HL-60/S4 treated with retinoic acid at 250 ng/mL for 4 days and 3 days (cell line): Measurements from ENCODE around the gene TBRG1.

Source experiments
- in situ Hi-C: fragments of 300-500 bp; cut with MboI; formaldehyde crosslinking; loops from 2 replicates; pipeline ENCODE4 v1.7.0; 2022; ENCODE audit warnings: low sequenced_read_pairs

The TBRG1 gene

DNA sequence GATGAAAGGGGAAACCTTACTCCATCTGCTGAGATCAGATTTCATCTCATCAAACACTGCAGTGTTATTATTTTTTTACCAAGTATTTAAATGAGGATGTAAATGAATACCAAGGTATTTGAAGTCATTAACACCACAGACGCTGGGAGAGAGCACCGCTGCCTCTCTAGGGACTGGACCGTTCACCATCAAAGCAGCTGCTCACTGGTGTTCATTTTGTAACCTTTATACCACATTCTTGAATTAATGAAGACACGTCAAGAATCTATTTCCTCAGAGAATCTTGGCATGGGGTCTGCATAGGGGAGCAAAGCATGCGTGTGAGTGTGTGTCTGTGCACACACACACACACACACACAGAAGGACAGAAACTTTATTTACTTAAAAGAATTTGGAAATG is 35.2 kb downstream of the TBRG1 start:
- in situ Hi-C loops = loop anchor here (25.0 kb wide), 1 partner anchor 104 kb away; the partner anchor contains the start of genes ESAM and VSIG2

DNA sequence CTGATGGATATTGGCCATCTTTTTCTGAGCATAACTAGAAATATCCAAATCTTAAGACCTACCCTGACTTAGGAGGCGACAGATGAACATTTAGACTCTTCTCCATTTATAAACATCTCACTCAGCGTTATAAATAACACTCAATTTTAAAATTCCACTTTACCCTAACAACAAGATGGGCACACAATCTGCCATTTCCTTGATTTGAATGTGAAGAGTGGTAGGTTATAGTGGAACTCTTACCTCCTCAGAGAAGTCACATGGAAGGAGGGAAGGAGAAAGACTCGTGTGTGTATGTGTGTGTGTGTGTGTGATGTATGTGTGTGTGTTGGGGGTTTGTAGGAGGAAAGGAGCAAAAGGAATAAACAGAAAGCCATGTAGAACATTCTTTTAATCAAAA is 35.8 kb downstream of the TBRG1 start:
- in situ Hi-C loops = loop anchor here (25.0 kb wide), 1 partner anchor 104 kb away; the partner anchor contains the start of genes ESAM and VSIG2

DNA sequence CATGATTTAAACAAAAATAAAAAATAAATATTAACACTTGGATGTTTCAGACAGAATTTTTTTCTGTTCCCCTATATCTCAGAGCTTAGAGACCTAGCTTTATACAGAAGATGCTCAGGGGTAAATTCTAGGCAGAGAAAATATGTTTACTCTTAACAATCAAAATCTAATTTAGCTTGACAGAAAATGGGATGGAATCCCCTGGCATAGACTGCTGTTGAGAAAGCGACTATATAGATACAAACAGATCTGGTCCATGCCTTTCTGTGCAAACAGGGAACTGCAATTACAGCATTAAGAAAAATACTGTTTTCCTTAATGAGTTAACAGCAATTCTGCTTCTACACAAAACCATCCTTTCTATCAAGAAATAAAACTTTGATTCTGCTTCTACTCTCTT is 36.3 kb downstream of the TBRG1 start:
- in situ Hi-C loops = loop anchor here (25.0 kb wide), 1 partner anchor 103 kb away; the partner anchor contains the start of genes ESAM and VSIG2

DNA sequence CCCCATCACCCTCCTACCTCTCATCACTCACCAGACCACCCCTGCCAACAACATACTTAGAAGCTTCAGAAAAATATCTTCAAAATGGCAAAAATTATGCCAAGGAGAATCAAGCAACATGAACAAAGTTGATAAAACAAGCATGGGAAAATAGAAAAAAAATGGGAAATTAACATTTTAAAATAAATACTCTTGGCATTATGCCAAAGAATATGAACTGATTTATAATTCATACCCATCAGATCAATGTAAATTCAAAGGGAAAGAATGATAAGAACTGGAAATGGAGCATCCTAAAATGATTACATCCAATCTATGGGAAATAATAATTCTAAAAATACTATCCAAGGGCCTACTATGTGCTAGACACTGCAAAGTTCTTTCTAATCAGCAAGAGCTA is 38.9 kb downstream of the TBRG1 start:
- in situ Hi-C loops = loop anchor here (25.0 kb wide), 1 partner anchor 101 kb away; the partner anchor contains the start of genes ESAM and VSIG2

DNA sequence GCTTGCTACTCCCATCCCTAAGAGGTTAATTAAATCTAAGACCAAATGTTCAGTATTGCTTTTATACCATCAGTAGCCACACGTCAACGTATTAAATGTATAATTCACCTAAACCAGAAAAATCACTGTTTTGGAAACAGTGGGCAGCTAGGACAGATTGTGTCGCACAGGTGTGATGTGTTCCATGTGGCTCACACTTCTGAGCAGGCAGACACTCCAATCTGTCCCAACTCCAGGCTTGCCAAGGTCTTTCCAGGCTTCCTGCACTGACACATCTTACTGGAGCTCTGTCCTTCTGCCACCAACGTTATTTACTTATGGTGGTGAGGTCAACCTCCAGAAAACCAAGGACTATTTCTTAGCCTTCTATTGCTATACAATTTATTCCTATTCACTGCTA is 39.4 kb downstream of the TBRG1 start:
- in situ Hi-C loops = loop anchor here (25.0 kb wide), 1 partner anchor 100 kb away; the partner anchor contains the start of genes ESAM and VSIG2

DNA sequence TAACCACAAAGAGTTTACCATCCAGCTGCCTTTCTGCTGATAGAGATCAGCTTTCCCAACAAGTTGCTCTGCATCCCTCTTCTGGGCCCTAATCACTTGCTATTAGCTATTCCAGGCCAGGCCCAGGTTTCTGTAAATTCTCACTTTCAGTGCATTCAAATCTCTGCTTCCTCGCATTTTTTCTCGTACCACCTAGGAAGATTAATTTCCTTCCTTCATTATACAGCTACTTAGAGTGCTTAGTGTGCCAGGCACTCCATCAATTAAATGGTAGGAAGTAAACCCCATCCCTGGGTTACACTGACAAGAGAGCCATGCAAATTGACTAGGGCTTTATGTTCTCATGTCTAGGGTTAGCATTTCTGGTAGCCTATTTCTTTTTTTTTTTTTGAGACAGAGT is 41.2 kb downstream of the TBRG1 start:
- in situ Hi-C loops = loop anchor here (25.0 kb wide), 1 partner anchor 98 kb away; the partner anchor contains the start of genes ESAM and VSIG2

DNA sequence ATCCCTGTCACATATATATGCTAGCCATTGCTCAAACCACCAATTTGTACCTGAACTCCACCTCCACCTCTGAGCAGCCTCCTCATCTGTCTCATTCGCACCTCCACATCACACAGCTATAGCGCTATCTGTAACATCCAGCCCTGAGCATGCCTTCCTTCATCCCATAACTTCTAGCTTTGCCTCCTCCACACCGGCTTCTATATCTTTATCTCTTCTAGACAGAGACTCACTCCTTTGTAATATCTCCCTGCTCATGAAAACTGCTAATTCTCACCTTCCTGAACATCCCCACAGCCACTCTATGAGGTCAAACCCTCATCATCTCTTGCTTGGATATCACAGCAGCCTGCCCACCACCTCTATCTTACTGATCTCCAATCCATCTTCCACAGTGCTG is 44.9 kb downstream of the TBRG1 start:
- in situ Hi-C loops = loop anchor here (25.0 kb wide), 1 partner anchor 95 kb away; the partner anchor contains the start of genes ESAM and VSIG2

DNA sequence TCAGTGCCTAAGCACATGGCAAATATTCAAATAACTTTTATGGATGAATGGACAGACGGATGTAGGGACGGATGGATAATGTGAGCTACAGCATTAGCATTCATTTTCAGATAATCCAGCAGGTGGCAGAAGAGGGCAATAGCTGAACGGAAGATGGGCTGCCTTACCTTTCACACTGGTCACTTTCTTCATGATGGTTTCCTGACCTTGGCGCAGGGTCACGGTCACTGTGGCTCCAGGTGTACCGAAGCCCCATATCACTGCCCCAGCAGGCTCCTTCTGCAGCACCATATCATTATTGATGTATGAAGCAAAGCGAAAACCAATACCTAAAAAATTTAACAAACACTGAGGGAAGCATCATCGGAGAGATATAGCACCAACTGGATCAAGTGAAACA is 46.5 kb downstream of the TBRG1 start:
- in situ Hi-C loops = loop anchor here (25.0 kb wide), 1 partner anchor 93 kb away; the partner anchor contains the start of genes ESAM and VSIG2

DNA sequence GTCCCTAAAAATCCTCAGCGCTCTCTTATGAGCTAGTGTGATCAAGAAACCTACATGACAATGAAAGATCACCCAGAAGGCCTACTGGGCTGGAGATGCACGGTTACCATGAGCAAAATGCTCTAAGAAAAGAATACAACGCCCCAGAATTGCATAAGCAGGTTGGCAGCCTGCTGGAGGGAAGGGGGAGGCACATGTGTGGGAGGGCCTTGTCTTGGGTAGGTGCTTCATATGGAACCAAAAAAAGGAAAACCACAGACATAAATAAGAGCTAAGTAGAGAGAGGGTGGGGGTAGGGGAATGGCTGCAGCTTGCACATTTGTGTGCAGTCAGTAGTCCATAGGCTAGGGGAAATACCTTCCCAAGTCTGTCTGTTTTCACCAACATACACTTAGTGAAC is 48.1 kb downstream of the TBRG1 start:
- in situ Hi-C loops = loop anchor here (25.0 kb wide), 1 partner anchor 92 kb away; the partner anchor contains the start of genes ESAM and VSIG2

DNA sequence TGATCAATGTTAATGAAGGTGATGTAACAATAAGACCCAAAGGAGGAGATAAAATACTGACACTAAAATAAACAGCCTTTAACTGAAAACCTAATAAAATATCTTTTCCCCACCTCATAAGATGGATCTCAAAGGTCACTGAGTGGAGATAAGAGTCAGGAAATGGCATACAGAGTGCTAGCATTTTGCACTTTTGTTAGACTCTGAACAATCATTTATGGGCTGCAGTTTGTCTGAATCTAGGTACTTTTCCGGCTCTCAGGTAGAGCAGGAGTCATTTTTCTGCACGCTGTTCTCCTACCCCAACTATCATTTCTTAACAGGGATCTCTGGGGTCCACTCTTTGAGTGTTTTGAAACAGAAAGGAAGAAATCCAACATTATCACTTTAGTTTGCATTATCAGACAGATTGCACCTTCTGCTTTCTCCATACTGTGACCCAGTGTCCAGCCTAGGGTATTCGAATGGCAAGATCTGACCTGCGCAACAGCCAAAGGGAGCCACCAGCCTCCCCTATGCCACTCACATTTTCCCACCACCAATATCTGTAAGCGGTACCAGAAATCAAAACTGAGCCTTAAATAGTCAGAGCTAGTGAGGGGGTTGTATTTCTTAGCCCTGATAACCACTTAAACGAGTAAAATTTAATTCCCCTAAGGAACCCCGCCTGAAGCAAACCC is 50.0 kb downstream of the TBRG1 start:
- in situ Hi-C loops = loop anchor here (25.0 kb wide), 1 partner anchor 90 kb away; the partner anchor contains the start of genes ESAM and VSIG2

DNA sequence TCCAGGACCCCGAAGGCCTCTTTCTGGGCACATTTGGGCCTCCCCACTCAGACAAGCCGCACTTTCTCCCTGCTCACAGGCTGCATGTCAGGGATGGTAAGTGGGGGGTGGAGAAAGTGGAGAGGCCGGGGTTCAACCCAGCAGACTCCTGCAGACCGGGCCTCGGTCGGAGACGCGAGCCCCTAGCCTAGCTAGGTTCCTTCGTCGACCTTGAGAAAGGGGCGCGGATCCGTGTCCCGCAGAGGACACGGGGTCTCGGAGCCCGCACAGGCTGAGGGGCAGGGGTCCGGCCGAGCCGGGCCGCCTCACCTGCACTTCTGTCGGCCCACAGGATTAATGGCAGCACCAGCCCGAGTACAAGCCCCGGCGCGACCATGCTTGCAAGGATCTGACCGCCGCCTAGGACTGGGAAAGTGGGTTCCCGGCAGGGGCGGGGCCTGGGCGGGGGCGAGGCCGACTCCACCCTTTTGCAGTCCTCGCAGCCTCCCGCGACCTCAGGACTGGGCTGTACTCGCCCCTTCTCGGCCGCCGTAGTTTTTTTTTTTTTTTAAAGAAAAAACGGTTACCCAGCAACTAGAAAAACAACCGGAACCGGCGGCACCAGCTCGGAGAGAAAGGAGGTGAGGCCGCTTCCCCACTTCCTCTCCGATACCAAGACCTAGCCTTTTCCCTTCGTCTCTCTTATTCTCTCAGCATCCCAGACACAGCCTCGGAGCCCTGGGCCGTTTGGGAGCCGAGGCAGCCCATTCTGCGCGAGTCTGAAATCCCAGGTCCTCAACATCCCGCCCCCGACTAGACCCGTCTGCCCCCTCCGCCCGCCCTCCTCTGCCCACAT is 50.9 kb downstream of the TBRG1 start, which contains the start of the genes SIAE and SPA17:
Gene SIAE, minus strand, starts transcription at position 407 of the 835 bp plus-strand sequence. Its CDS starts 31 bp downstream, at position 376.
Gene SPA17, plus strand, starts transcription at position 572 of the 835 bp plus-strand sequence. CDS start 1,361 bp downstream, outside the sequence.
- in situ Hi-C loops = loop anchor here (25.0 kb wide), 1 partner anchor 89 kb away; the partner anchor contains the start of genes ESAM and VSIG2

DNA sequence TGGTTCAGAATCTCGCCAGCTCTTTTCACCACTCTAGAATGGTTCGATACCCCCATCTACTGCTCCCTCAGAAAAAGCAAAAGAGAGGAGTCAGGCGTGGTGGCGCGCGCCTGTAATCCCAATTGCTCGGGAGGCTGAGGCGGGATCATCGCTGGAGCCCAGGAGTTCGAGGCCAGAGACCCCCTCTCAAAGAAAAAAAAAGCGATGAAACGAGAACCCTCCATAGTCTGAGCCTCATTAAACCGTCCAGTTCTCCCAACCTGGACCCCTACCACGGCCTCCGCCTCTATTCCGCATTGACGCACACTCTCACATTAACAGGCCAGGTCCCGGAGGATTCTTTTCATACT is 51.5 kb downstream of the TBRG1 start:
- in situ Hi-C loops = loop anchor here (25.0 kb wide), 1 partner anchor 88 kb away; the partner anchor contains the start of genes ESAM and VSIG2

DNA sequence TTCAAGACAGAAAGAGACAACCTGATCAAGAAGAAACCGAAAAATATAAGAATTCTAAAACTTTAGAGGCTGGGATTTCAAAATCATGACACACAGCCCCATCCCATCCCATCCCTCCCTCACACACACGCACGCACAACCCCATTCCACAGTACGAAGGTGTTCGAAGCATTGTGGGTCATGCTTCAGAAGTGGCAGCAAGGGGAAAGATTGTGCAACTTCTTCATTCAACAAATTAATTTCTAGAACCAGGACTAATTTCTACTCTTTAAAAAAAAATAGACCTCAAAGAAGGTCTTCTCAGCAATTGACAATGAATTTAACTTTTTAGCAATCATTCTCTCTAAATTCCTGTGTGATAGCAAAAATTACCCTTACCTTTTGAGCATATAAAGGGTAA is 51.9 kb downstream of the TBRG1 start:
- in situ Hi-C loops = loop anchor here (25.0 kb wide), 1 partner anchor 88 kb away; the partner anchor contains the start of genes ESAM and VSIG2

DNA sequence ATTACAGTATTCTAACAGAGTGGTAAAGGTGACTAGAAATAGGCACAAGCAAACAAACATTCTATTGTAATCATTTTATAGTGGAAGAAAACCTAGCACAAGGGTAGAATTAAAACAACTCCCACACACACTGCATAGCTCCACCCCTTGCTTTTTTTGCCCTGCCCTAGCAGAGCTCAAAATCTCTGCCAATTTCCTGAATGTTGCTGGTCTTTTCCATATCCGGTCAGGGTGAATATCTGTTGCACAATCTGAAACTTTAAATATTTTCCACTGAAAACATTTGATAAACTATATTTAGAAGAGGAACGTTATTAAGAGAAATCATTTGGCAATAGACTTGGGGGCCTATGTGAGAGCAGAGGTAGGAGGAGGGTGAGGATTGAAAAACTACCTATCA is 53.7 kb downstream of the TBRG1 start:
- in situ Hi-C loops = no loop called here

DNA sequence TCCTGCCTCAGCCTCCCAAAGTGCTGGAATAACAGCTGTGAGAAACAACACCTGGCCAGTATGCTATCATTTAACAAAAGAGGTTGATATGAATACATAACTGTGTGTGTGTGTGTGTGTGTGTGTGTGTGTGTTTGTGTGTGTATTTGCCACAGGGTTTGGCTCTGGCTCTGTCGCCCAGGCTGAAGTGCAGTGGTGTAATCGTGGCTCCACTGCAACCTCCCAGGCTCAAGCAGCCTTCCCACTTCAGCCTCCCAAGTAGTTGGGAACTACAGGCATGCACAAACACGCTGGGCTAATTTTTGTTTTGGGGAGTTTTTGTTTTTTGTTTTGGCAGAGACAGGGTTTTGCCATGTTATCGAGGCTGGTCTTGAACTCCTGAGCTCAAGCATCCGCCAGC is 55.8 kb downstream of the TBRG1 start:
- in situ Hi-C loops = no loop called here

DNA sequence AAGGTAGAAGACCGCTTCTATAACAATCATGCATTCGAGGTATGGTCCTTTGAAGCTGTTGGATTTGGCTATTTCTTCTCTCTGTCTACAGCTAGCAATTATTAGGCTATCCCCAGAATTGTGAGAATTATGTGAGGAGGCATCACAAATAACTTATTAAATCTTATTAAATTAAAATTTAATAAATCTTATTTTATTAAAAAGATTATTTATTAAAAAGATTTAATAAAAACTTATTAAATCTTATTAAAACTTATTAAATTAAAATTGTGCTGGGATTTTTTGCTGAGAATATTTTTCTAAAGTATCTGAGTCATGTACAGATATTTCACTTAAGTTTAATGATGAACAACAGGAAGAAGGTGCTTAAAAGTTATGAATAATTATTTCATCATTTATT is 58.8 kb downstream of the TBRG1 start:
- in situ Hi-C loops = no loop called here

DNA sequence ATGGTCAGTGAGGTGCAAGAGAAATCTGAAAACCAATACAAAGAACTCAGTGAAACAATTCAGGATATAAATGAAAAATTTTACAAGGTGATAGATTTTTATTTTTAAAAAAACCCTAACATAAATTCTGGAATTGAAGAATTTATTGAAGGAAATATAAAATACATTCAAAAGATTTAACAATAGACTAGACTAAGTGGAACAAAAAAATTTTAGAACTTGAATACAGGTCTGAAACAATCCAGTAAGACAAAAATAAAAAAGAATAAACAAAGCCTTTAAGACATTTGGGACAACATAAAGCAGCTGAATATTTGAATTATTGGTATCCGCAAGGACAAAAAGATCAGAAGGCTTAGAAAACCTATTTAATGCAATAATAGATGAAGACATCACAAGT is 59.8 kb downstream of the TBRG1 start:
- in situ Hi-C loops = no loop called here
